Psoas muscle (tissue), 8 donors: ENCODE data around the gene STXBP6. TPM values are rescaled to one million over a fixed set of nuclear protein-coding genes. Genes with fewer than 3 reads are reported as not detected.

ENCODE experiments used
- ATAC-seq, 4 donors: fragments of 200-7000 bp; cut with Tn5 transposase; one replicate each; pipeline ENCODE4 v1.9.1; 2020; ENCODE audit warnings: moderate library complexity in 3 of 4, mild to moderate bottlenecking in 2 of 4
- DNase-seq, 2 donors: peaks; one replicate each; pipeline ENCODE4 v3.0.0-alpha.2; 2020
- H3K27ac ChIP-seq: fragments of 200-600 bp; one replicate; pipeline ENCODE4 v1.8.0; 2022
- H3K27me3 ChIP-seq, 3 donors: fragments of 200-600 bp in 1 of 3; one replicate each; pipeline versions ENCODE4 v1.6.1 to v1.8.0; 2013 to 2022; ENCODE audit warnings: low read length in 2 of 3, mild to moderate bottlenecking in 2 of 3, moderate library complexity in 1 of 3; ENCODE audit not compliant: insufficient read depth in 3 of 3
- H3K36me3 ChIP-seq, 2 donors: fragments of 200-600 bp in 1 of 2; one replicate each; pipeline versions ENCODE4 v1.6.1 to v1.8.0; 2013 to 2022; ENCODE audit warnings: low read depth in 1 of 2, mild to moderate bottlenecking in 1 of 2, moderate library complexity in 1 of 2; ENCODE audit not compliant: insufficient read depth in 1 of 2
- H3K4me1 ChIP-seq: fragments of 200-600 bp; one replicate; pipeline ENCODE4 v1.8.0; 2022
- H3K4me3 ChIP-seq: fragments of 200-600 bp; one replicate; pipeline ENCODE4 v1.8.0; 2022; ENCODE audit warnings: mild to moderate bottlenecking
- H3K9me3 ChIP-seq: fragments of 200-600 bp; one replicate; pipeline ENCODE4 v1.8.0; 2022
- WGBS, 3 donors: extraction: QIAGEN DNeasy Blood & Tissue Kit; methylation state at CpG; one replicate each; pipeline versions ENCODE4 v1.1.6 to v1.1.7; 2013; 5-methylcytosine and 5-hydroxymethylcytosine counted together
- intact Hi-C, 2 donors: fragments of 100-400 bp; cut with DNase I; formaldehyde crosslinking; loops; one replicate each; pipeline versions ENCODE4 v1.11.0 to v1.14.2; 2022
- polyA plus RNA-seq, 3 donors: library from polyadenylated mRNA; stranded (reverse); fragments of 200-250 nt; gene quantifications; one replicate each; pipeline ENCODE4 v1.2.3, GENCODE V29; 2013
- total RNA-seq, 4 donors: library from RNA; stranded (reverse); fragmentation: NEBNext Ultra II Directional in 2 of 4; extraction: Animal tissue kit (Norgen Biotek cat#: 25700) in 2 of 4; gene quantifications; one replicate each; pipeline versions ENCODE4 v1.2.1 to v1.2.4, GENCODE V29; 2021 to 2023
- TF ChIP-seq, protein P1 (sequence below): fragments of 200-600 bp; IDR thresholded peaks from one replicate; pipeline ENCODE4 v1.8.0; 2022; ENCODE audit warnings: antibody characterized with exemption
- donor health status: healthy with polysubstance abuse.
- donor health status: DM: no; HTN: no; CAD: no; lungs with moderate emphysema.
- donor health status: Bipolar disorder and iron deficiency.
- donor health status: healthy.
- donor health status: DM: yes; HTN: yes; CAD: no.
- donor health status: DM: no; HTN: no; CAD: no.
- donor health status: DM: no; HTN: no; CAD: no.
- donor health status: DM: yes; HTN: yes; CAD: no.

Gene STXBP6
- total and polyA plus RNA-seq, 7 donors = 1.1 to 3.5 (median 2.2) TPM

DNA sequence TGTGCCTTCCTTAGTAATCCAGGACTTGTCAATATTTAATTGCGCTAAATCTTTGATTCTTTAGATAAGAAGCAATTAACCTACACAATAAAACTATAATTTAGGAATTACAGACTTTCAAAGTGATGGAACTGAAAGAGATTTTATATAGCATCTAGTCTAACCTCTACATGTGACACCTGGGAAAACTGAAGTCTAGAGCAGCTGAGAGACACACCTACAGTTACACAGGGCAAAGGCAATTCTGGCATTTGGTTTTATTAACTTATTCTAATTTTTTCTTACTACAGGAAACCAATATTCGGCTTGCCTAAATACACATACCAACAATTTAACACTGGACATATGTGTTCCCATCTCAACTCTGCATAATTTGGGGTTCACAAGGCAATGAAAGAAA is 196.5 kb downstream of the STXBP6 start:
- H3K27ac ChIP-seq = no peak overlapping the region
- no peaks in the 10 kb centered on the region for H3K4me1 ChIP-seq
- TF ChIP-seq, protein P1, sequence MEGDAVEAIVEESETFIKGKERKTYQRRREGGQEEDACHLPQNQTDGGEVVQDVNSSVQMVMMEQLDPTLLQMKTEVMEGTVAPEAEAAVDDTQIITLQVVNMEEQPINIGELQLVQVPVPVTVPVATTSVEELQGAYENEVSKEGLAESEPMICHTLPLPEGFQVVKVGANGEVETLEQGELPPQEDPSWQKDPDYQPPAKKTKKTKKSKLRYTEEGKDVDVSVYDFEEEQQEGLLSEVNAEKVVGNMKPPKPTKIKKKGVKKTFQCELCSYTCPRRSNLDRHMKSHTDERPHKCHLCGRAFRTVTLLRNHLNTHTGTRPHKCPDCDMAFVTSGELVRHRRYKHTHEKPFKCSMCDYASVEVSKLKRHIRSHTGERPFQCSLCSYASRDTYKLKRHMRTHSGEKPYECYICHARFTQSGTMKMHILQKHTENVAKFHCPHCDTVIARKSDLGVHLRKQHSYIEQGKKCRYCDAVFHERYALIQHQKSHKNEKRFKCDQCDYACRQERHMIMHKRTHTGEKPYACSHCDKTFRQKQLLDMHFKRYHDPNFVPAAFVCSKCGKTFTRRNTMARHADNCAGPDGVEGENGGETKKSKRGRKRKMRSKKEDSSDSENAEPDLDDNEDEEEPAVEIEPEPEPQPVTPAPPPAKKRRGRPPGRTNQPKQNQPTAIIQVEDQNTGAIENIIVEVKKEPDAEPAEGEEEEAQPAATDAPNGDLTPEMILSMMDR = no peak
- intact Hi-C loops = no loop called here
- no peaks in the 10 kb centered on the region for H3K36me3 ChIP-seq
- H3K4me3 ChIP-seq = no peak overlapping the region
- WGBS, 3 donors = 96 to 99% (median 99%) methylated on average over 2 of the region's 2 CpGs
- H3K27me3 ChIP-seq = no peaks in the 10 kb centered on the region
- H3K9me3 ChIP-seq = no peaks in the 10 kb centered on the region
- ATAC-seq = no peak
- DNase-seq = no peak

DNA sequence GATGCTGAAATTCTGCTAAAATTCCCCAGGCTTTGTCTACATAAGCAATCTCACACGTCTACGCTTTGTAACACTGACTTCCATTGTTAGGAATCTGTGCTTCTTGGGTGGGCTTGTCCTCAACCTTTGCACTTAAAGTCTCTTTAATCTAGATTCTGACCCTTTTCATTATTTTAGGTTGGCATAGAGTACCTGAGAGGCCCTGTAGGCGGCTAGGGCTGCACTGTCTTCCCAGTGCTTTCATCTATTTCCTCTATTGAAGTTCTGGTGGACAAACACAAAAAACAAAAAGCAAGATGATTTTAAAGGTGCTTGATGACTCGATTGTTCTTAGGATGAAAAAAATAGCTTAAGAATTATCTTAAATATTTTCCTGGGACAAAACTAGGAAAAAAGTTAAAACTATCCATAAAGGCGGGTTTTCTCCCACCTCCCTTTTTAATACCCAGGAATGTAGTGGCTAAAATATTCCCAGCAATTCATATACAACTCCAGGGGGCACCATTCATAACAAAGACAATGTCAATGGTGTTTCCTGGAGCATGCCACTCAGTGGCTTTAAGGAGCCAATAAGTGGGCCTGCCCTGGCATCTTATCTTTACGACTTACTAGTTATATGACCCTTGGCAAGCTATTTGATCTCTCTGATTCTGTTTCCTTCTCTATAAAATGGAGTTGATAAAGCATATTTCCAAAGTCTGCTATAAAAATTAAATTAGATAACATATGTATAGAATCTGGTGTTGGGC is 197.5 kb downstream of the STXBP6 start:
- intact Hi-C loops = no loop called here
- Histone ChIP-seq H3K4me1 (no peaks in the 10 kb centered on the region), H3K36me3 (no peaks in the 10 kb centered on the region), H3K27ac (no peak overlapping the region), H3K27me3 (no peaks in the 10 kb centered on the region), H3K9me3 (no peaks in the 10 kb centered on the region), H3K4me3 (no peak overlapping the region)
- 92 to 98% (median 93%) methylated on average over 6 of the region's 6 CpGs for WGBS, 3 donors
- DNase-seq = no peak
- no peak for ATAC-seq
- TF ChIP-seq, protein P1 = no peak

DNA sequence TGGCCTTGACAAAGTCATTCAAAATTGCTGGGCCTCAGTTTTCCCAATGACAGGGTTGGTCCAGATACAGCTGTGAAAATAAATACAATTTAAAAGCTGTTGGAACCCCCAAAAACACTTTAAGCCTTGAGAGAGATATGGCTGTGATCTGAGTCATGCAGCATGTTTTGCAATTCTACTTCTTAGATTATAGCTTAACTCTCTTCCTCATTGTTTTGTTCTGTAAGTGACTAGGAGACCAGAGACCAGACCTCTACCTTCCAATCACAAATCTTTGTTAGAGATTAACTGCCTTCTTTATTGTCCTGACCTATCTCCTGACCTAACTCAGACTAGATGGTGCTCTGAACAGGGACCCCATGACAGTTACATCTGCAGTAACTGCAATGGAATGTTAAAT is 198.1 kb downstream of the STXBP6 start:
- DNase-seq (no peak), ATAC-seq (no peak)
- H3K36me3 ChIP-seq = no peaks in the 10 kb centered on the region
- H3K27me3 ChIP-seq = no peaks in the 10 kb centered on the region
- intact Hi-C loops = no loop called here
- no peak overlapping the region for H3K4me3 ChIP-seq
- no peak overlapping the region for H3K27ac ChIP-seq
- H3K9me3 ChIP-seq = no peaks in the 10 kb centered on the region
- H3K4me1 ChIP-seq = no peaks in the 10 kb centered on the region
- TF ChIP-seq, protein P1 = no peak

DNA sequence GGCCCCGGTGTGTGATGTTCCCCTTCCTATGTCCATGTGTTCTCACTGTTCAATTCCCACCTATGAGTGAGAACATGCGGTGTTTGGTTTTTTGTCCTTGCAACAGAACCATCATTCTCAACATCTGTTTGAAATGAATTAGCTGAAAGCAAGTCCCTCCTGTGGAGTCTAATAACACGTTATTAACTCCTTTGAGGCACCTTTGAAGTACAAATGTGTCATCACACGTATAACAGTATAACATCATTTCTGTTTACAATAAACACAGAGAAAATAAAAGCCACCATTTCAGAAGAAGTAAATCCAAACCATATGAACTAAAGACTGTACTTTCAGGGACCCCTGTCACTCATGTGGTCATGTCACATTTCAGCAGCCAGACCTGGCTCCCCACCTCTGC is 198.5 kb downstream of the STXBP6 start:
- Histone ChIP-seq H3K27ac (no peak overlapping the region), H3K27me3 (no peaks in the 10 kb centered on the region), H3K9me3 (no peaks in the 10 kb centered on the region), H3K4me3 (no peak overlapping the region), H3K4me1 (no peaks in the 10 kb centered on the region), H3K36me3 (no peaks in the 10 kb centered on the region)
- DNase-seq (no peak), ATAC-seq (no peak)
- intact Hi-C loops = no loop called here
- TF ChIP-seq, protein P1 = no peak
- 82 to 94% (median 88%) methylated on average over 4 of the region's 4 CpGs for WGBS, 3 donors

DNA sequence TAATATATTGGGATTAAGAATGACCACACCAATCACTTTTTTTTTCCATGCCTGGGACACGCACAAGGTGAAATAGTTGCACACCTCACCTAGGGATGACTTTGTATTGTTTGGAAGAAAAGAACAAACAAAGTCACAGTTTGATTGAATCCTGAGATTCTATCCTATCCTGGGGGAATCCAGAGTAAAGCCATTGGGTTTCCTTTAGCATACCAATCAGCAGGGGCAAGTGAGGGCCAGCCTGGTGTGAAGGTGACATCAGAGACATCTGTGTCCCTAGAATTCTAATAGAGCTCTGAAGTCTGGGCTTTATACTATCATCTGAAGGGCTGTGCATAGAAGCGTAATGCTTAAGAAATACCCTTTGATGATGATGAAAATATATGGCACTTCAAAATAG is 199.9 kb downstream of the STXBP6 start:
- WGBS, 3 donors = 96 to 100% (median 97%) methylated on average over 2 of the region's 2 CpGs
- TF ChIP-seq, protein P1 = no peak
- Histone ChIP-seq H3K27me3 (no peaks in the 10 kb centered on the region), H3K9me3 (no peaks in the 10 kb centered on the region), H3K27ac (no peak overlapping the region), H3K4me1 (no peaks in the 10 kb centered on the region), H3K4me3 (no peak overlapping the region), H3K36me3 (no peaks in the 10 kb centered on the region)
- intact Hi-C loops = no loop called here
- DNase-seq = no peak
- no peak for ATAC-seq
